GM18517 (cell line): ENCODE measurements around the gene OR5B21.

ENCODE experiments used
- ATAC-seq: cut with Tn5 transposase; IDR thresholded peaks from one replicate; pipeline ENCODE4 v1.9.1; 2021; ENCODE audit warnings: mild to moderate bottlenecking, moderate library complexity; ENCODE audit not compliant: unreplicated experiment

The OR5B21 gene

GRCh38 chr11:58508005-58508404 lies at the start of gene OR5B21:
Gene OR5B21, minus strand, starts transcription at chr11:58508105. Its CDS starts 0 bp downstream, at chr11:58508105.
- no peak for ATAC-seq

DNA sequence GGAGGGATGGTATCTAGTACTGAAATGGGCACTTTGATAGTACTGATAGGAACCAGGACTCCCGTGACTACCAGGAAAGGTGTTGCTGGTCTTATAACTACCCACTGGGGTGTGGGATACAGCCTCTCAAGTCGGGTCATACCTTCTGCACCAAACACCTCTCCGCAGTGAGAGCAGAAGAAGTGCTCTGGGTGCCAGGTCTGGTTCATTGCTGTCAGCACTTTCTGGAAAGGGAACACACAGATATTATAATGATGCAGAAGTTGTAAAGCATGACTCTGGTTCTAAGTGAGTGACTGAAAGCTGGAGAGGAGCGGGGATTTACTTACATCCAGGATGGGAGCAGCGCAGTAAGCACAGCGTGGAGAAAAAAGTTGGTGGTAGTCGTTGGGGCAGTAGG lies 41.7 kb upstream of the OR5B21 start:
- ATAC-seq, result no peak

GRCh38 chr11:58546841-58547240 lies 38.9 kb upstream of the OR5B21 start:
- ATAC-seq, result no peak

- ATAC-seq, result no peak
Observed at GRCh38 chr11:58531865-58532341, 24.0 kb upstream of the OR5B21 start.

DNA sequence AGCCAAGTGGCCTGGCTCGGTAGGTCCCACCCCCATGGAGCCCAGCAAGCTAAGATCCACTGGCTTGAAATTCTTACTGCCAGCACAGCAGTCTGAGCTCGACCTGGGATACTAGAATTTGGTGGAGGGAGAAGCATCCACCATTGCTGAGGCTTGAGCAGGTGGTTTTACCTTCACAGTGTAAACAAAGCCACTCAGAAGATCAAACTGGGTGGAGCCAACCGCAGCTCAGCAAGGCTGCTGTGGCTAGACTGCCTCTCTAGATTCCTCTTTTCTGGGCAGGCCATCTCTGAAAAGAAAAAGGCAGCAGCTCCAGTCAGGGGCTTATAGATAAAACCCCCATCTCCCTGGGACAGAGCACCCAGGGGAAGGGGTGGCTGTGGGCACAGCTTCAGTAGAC lies 22.3 kb upstream of the OR5B21 start:
- no peak for ATAC-seq

DNA sequence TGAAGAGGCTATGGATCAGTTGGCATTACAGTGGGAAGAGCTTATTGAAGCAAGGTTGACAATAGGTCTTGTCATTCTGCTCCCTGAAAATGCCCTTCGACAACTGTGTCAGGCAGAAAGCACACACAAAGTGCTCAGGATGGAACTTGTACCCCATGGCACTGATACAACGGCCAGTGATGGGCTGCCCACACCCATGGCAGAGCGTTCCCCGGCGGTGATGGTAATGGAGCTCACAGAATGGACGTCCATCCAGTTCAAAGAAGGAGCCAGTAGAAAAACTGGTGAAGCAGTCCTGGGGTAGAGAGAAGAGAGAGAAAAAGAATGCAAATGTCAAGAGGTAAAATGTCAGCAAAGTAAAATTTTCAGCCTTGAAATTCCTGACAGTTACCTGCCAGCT lies 19.5 kb upstream of the OR5B21 start:
- ATAC-seq, result no peak

DNA sequence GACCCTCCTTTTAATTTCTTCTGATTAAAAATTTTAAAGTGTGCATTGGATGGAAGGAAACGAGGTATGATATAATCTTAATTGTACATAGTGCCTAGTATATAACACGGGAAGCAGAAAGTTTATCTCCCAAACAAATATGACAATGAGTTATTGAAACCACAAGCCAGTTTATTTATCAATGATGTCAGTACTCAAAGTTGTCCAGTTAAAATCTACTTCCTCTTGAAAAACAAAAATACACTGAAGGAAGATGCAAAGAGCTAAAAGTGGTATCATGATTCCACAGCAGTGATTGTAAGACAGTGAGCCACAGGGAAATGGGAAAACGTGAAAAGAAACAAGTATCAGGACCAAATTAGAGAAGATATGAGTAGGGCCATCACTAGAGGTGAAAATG lies 18.8 kb upstream of the OR5B21 start:
- ATAC-seq, result no peak

DNA sequence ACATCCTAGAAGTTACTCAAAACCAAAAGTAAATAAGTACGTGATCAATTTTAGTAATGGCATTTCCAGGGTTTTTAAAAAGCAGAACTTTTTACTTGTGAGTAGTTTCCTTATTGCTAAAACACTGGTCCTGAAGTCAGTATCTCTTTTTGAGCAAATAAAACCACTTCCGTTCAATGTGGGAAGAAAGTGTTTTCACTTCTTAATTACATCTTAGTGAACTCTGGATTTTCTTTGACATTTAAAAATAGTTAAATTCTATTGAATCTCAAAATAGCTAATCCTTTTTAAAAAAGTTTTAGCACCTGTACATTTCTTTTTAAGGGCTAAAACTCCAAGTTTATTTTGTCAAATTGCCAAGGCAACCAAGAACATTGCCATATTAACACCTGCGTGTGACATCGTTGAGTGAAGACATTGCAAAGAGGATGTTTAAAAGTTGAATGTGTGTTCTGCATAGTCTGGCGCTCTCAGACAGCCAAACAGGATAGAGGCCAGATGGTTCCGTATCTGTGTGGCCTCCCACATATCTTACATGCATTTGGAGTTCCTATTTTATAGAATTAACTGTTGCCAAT lies 17.2 kb upstream of the OR5B21 start:
- peak; percentile 87 for ATAC-seq

GRCh38 chr11:58524232-58525036 lies 16.5 kb upstream of the OR5B21 start:
- ATAC-seq, result peak; percentile 34

DNA sequence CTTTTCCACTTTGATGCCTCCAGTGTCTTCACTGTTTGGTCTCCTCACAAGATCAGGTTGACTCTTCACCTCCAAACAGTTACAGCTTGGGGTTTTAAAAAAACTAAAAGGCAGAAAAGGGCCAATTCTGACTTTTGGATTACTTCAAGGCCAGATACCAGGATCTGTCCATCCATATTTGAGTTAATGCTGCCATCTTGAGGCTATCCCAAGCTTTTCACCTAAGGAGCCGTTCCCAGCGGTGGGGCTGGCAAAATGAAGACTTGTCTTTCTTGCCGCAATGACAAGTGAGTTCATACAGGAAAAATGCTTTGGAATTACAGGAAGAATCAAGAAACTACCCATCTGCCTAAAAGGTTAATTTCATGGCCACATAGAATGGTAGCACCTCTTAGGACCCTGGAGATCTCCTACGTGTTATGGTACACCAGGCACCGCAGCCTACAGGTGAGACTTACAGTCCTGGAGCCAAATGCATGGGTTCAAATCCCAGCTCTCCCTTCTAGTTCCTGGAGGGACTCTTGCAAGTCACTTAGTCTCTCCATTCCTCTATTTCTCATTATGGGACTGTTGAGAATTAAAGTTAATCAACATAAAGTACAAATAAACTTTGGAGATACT lies 6.0 kb upstream of the OR5B21 start:
- ATAC-seq, result peak; percentile 56

DNA sequence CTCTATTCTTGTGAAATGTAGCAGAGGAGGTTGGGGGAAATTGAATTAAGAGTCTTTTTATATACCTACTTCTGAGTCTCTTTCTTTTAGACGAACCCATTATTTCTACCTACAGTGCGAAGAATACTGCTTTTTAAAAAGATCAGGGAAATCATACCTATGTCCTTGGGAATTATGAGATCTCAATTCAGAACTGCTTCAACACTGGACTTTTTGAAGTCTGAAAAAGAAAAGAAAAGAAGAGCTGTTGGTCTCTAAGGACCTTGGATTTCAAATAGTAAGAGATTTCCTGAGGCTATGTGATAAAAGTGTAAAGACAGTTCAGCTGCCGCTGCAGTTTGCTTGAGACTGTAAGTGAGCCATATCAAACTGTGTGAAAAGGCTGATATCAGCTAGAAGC lies 3.7 kb upstream of the OR5B21 start:
- ATAC-seq, result no peak

- no peak for ATAC-seq
Observed at GRCh38 chr11:58509748-58510147, 1.8 kb upstream of the OR5B21 start.

GRCh38 chr11:58508814-58509213 lies 909 bp upstream of the OR5B21 start:
- ATAC-seq, result no peak

DNA sequence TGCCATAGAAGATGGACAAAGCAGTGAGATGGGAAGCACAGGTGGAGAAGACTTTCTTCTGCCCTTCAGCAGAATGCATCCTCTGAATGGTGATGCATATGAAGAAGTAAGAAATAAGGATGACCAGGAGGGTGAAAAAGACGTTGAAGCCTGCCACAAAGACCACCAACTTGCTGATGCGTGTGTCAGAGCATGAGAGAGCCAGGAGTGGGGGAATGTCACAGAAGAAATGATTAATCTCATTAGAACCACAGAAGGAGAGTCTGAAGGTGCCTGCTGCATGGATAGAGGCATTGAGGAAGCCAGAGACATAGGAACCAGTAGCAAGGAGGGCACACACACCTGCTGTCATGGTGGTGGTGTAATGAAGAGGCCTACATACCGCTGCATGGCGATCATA lies 550 bp downstream of the OR5B21 start:
- no peak for ATAC-seq

- ATAC-seq, result peak; percentile 46
Observed at GRCh38 chr11:58506935-58507334, 970 bp downstream of the OR5B21 start.

DNA sequence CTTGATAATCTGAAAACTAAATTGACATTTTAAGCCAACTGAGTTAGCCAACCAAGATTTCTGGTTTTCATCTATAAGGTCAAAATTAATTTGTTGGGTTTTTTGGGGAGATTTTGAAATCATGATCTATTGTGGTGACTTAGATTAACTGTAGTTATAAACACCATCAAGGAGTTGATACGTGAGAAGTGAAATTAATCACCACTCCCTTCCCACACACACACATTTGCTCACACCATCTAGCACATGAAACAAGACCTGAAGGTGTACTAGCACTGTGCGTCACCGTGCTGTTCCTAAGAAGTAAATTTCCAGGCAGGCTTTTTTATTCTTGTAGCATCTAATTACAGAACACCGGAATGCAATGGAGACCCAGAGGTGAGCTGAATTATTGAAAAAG lies 2.1 kb downstream of the OR5B21 start:
- ATAC-seq, result no peak

DNA sequence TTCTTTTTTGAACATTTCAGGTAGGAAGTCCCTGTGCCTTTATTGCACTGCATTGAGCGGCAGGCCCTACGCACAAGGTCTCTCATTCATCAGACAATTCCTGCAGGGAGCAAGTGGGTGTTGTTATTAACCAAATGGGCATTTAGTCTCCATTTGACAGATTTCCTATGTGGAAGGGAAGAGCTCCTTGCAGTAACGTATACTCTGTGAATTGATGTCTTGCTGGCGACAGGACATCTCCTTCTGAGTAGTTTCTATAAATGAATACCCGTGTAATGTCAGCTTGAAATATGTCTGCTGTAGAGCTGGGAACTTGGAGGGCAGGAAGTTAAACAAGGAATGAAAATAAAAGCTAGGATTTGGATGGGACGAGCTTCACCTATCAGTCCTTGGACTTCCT lies 3.7 kb downstream of the OR5B21 start:
- no peak for ATAC-seq

- peak; percentile 98 for ATAC-seq
Observed at GRCh38 chr11:58503361-58503856, 4.5 kb downstream of the OR5B21 start.

- ATAC-seq, result no peak
Observed at GRCh38 chr11:58502004-58502403, 5.9 kb downstream of the OR5B21 start.

DNA sequence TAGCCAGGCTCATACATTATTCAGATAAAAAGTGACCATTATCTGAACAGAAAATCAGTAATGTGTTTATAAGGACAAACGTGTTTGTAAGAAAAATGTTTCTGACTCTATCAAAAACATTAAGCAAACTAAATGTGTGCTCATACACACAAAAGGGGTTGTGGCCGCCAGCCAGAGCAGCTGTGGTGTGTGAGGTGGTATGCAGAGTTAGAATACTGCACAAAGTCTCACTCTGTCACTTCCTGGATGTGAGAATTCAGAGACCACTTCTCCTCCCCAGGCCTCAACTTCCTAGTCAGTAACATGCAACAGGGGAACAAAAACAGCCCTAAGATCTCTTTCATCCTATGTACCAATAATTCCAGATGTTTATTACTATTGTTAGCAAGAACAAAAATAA lies 9.4 kb downstream of the OR5B21 start:
- ATAC-seq, result no peak

DNA sequence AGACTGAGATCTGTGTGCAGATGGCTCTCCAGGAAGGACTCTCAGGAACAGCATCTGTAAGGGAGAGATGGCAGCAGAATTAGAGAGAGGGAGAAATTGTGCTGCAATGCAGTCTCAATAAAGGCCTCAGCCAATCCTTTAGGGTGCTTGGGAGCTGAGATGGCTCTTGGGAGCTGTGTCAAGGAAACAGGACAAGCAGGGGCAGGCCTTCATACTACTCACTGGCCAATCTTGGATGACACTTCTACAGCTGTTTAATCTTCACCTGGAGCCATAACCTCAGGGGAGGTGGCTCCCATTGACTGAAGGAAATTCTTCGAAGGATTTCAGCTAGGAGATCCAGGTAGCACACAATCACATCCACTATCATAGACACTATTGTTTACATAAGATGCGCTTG lies 10.0 kb downstream of the OR5B21 start:
- no peak for ATAC-seq

- ATAC-seq, result peak; percentile 47
Observed at GRCh38 chr11:58495906-58496305, 12.0 kb downstream of the OR5B21 start.
